Stimulated activated CD4-positive, alpha-beta T cell treated with anti-CD3 and anti-CD28 coated beads, TNF-alpha, amount 100 ng/mL, for 1 hour (primary cell): Measurements from ENCODE around the gene KCNA5.

Source experiments
- DNase-seq, 3 donors: peaks; one replicate each; pipeline ENCODE4 v3.0.0-alpha.2; 2020; ENCODE audit warnings: low read depth in 3 of 3, low spot score in 1 of 3

The KCNA5 gene

DNA sequence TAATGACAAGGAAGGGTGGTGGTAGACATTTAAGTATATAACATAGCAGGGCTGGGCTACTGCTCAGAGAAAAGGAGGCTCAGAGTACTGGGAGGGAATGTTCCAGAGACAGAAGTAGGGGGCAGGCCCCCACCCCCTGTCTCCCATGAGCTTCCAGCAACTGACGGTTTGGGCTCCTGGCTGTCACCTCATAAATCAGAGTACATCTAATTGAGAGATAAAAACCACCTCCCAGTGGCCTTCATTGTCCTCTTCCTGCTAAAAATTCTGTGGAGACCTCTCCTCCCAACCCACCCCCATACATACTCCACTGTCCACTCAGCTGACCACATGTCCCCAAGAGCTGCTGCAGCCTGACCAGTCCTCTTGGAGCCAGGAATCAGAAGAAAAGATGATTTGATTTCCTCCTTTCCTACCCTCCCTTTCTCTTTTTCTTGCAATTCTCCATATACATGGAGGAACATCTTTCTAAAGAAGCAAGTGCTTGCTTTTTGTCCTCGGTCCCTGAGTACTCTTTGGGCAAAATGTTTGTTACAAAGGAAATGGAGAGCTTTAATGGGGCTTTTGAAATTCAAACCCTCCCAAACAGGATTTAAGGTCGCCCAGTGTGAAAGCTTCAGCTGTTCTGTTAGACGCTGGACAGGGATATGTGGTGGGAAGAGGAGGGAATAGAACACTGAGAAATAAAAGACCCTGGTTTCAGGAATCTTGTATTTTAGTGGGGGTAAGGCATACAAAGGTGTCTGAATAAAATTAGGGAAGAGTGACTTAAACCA is 16.4 kb upstream of the KCNA5 start:
- no peak for DNase-seq

DNA sequence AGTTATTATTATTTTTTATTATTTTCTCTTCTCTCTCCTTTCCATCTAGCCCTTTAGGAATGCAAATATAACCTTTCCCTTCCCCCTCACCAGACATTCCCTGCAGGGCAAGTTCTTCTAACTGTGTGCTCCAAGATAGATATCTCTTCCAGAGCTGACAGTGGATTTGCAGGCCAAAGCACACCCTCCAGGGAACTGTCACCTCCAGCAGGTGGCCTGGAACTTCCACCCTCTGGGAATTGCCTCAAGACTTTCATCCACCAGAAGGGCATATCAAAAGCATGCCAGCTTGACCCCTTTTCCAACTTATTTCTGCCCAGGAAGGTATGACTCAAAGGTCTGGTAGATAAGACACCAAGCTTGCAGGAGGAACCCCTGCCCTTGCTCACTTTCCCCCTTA is 13.6 kb upstream of the KCNA5 start:
- no peak for DNase-seq

DNA sequence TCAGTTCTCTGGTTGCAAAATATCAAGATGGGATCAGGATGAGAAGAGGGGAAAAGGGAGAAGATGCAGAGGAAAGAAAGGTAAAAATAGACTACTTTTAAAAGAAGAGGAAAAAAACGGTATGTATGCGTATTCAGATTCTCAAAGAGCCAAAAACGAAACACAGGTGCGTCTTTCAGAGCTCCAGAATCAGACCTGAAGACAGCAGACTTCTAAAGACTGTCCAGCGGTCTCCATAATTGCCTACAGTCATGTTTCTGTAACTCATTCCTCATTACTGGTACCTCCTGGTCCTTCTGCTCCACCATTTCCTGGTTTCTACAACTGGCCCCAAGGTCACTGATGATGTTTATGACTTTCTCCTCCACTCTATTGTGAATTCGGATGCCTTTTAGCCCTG is 12.4 kb upstream of the KCNA5 start:
- no peak for DNase-seq

GRCh38 chr12:5031958-5032357 is 11.7 kb upstream of the KCNA5 start:
- DNase-seq: no peak

DNA sequence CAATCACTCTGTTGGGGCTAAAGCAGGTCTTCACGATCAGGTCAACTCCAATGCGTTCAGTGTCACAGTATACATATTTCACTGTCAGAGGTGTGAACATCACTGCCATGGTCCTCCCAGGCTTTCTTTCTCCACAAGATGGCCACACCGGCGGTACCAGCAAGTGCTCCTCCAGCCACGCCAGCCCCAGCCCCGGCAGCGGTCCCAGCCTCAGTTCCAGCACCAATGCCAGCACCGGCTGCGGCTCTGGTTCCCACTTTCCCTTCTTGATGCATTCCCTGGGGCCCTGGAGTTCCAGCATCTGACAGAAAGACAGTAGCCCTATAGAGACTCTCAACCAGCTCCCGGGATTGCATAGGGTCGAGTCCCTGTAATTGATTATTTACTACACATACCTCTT is 10.9 kb upstream of the KCNA5 start:
- no peak for DNase-seq

GRCh38 chr12:5033883-5034282 is 9.8 kb upstream of the KCNA5 start:
- DNase-seq: no peak

GRCh38 chr12:5034603-5035002 is 9.1 kb upstream of the KCNA5 start:
- DNase-seq: no peak

- no peak for DNase-seq
Observed at GRCh38 chr12:5035618-5036017, 8.1 kb upstream of the KCNA5 start.

- no peak for DNase-seq
Observed at GRCh38 chr12:5036031-5036430, 7.6 kb upstream of the KCNA5 start.

DNA sequence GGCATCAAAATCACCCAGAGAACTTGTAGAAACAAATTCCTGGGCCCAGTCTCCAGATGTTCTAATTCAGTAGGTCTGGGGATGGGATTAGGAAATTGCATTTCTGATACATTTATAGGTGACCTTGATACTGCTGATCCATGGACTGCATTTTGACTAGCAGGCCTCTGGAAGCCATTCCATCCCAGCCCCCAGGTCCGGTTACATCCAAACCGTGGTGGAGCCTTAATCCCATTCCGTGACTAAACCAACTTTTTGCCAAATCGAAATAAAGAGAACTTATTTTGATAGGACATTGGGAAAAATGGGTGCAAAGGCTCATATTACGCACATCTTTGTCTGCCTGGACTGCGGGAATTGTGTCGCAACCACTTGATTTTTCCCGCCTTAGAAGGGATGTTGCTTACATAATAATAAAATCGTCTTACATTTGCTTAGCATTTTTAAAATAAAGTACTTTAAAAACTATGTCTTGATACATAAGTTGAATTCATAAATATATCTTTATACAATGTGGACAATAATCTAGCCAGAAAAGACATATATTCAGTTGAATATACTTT is 5.8 kb upstream of the KCNA5 start:
- DNase-seq: no peak

- no peak for DNase-seq
Observed at GRCh38 chr12:5038781-5039311, 4.8 kb upstream of the KCNA5 start.

- no peak for DNase-seq
Observed at GRCh38 chr12:5039815-5040214, 3.9 kb upstream of the KCNA5 start.

GRCh38 chr12:5040368-5040767 is 3.3 kb upstream of the KCNA5 start:
- DNase-seq: no peak

DNA sequence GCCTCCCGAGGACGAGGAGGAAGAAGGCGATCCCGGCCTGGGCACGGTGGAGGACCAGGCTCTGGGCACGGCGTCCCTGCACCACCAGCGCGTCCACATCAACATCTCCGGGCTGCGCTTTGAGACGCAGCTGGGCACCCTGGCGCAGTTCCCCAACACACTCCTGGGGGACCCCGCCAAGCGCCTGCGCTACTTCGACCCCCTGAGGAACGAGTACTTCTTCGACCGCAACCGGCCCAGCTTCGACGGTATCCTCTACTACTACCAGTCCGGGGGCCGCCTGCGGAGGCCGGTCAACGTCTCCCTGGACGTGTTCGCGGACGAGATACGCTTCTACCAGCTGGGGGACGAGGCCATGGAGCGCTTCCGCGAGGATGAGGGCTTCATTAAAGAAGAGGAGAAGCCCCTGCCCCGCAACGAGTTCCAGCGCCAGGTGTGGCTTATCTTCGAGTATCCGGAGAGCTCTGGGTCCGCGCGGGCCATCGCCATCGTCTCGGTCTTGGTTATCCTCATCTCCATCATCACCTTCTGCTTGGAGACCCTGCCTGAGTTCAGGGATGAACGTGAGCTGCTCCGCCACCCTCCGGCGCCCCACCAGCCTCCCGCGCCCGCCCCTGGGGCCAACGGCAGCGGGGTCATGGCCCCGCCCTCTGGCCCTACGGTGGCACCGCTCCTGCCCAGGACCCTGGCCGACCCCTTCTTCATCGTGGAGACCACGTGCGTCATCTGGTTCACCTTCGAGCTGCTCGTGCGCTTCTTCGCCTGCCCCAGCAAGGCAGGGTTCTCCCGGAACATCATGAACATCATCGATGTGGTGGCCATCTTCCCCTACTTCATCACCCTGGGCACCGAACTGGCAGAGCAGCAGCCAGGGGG is 979 bp downstream of the KCNA5 start:
- no peak for DNase-seq

DNA sequence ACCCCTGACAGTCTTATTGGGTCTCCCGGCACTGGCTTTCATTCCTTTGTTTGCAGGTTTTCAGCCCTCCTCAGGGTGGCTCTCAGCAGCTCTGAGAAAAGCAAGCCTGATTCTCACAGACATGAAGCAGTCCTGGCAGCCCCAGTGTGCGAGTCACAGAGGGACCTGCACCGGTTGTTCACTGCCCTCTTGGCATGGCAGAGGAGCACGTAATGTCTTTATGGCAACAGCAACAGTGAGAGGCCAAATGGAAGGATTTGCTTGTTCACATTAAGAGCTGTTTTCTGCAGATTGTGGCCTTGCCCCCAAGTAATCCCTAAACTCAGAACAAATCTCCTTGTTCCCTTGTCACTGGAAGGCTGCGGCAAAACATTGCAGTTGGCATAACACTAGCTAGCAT is 3.4 kb downstream of the KCNA5 start:
- no peak for DNase-seq

- no peak for DNase-seq
Observed at GRCh38 chr12:5047729-5048128, 4.0 kb downstream of the KCNA5 start.

DNA sequence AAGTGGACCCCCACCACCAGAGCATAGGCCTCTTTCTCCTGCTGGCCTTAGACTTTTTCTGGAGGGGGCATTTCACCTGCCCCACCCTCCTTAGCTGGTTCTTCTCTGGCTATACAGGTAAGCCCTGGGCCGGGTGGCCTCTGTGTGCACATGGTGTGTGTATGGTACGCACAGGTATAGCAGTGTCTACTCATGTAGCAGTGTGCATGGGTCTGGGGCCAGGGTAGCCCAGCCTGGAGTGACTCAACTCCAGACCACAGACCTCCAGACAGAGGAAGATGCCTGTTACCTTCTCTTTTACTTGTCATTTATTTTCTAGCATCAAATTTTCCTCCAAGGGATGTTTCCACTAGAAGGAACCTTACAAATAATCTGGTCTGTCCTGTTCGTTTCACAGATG is 6.9 kb downstream of the KCNA5 start:
- DNase-seq: no peak

DNA sequence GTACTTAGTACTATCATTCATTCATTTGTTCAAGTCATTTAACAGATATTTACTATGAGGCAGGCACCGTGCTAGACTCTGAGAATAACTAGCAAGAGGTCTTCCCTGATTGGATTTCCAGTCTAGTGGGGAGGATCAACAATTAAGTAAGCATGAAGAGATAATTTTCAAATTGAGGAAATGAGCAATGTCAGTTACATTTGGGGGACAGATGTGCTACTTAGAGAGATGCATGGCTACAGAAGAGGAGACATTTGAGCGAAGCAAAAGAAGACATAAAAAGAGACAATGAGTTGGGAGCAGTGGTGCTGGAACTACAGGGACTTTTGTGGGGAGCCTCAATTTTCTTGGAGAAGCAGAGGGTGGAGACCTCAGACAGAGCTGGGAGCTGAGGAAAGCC is 7.7 kb downstream of the KCNA5 start:
- DNase-seq: no peak

DNA sequence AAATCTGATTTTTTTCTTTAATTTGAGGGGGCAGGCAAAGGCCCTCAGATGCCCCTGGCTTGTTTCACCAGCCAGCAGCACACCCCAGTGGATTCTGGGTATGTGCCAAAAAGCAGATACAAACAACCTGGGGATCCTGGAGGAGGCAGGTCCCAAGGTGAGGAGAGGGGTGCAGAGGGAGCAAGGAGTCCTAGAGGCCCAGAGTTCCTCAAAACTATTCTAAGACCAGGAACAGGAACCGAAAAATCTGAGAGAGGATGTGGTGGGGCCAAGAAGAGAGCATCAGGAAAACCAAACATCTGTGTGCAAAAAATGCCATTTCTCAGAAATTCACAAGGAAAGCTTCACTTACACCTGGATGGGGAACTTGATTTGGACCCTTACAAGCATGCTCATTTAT is 8.2 kb downstream of the KCNA5 start:
- no peak for DNase-seq

DNA sequence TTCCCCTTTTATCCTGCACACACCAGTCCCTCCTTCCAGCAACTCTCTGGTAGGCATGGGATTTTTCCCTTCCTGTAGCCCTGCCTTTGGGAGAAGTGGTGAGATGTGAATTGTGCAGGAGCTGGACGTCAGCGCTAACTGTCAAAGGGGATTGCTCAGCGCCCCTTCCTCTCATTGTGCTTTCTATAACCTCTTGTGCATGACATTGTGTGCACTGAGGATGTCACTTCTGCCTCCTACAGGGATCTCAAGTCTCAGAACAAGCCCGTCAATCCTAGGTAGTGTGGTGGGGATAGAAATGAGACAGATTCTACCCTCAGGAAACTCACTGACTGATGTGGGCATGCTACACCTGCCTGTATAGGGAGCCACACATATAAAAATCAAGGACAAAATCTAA is 8.7 kb downstream of the KCNA5 start:
- no peak for DNase-seq

DNA sequence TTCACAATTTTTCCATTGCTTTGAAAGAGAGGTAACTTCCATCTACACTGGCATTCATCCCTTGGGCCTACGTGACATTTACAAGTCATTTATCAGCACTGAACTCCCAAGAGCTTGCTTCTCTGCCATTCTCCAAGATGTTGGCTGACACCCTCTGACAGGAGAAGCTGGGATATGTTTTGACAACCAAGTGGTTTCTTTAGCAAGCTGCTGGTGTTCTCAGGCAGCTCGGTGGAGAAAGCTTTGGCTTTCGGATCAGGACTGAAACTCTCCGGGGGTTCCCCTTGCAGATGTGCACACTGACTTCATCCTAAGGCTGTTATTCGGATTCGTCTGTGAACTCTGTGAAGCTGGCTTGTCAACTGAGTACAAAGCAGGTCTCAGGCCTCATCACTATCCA is 15.7 kb downstream of the KCNA5 start:
- DNase-seq: no peak

GRCh38 chr12:5060958-5061357 is 17.3 kb downstream of the KCNA5 start:
- no peak for DNase-seq
